Placental pericyte (primary cell): ENCODE measurements around the gene EVA1C. TPM values are rescaled to one million over a fixed set of nuclear protein-coding genes. Genes with fewer than 3 reads are reported as not detected.

Source experiments
- small RNA-seq: library from RNA; depleted of rRNA; stranded (forward); fragments of <200 nt; gene quantifications from one replicate; pipeline ENCODE3, GENCODE V24; 2012; ENCODE audit warnings: low replicate concordance
- total RNA-seq: library from RNA; depleted of rRNA; stranded (reverse); fragments of >200 nt; gene quantifications from 2 replicates; pipeline ENCODE4 v1.2.3, GENCODE V29; 2012

The EVA1C gene, protein sequence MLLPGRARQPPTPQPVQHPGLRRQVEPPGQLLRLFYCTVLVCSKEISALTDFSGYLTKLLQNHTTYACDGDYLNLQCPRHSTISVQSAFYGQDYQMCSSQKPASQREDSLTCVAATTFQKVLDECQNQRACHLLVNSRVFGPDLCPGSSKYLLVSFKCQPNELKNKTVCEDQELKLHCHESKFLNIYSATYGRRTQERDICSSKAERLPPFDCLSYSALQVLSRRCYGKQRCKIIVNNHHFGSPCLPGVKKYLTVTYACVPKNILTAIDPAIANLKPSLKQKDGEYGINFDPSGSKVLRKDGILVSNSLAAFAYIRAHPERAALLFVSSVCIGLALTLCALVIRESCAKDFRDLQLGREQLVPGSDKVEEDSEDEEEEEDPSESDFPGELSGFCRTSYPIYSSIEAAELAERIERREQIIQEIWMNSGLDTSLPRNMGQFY
- total RNA-seq: 7.9 and 11.3 TPM in 2 replicates

DNA sequence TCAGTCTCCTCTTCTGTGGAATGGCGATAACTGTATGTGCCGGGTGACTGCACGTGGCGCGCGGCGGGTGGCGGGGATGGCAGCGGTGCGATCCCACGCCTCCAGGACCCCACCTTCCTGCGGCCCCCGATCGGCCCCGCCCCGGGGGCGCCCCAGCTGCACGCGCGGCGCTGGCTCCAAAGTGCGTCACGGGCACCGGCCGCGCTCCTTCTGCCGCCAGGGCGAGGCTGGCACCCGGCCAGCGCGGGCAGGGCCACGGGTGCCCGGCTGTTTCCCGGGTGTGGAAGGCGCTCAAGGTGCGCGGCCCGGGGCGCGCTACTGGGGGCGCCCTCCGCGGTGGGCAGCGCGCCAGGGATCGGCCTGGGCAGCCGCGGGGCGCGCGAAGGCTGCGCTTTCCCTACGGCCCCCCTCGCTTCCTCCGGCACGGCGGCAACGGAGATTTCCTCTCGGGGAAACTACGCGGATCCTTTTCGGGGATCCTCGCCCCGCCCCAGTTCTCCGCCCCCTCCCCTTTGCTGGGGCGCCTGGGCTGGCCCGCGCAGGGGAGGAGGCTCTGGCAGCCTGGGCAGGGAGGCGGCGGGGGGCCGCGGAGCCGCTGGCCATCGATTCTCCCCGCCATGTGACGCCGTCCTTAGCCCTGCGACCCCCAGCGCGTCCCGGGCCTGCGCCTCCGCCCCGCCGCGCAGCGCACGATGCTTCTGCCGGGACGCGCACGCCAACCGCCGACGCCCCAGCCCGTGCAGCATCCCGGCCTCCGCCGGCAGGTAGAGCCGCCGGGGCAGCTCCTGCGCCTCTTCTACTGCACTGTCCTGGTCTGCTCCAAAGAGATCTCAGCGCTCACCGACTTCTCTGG, at the start of gene EVA1C:
EVA1C (plus strand) TSS at position 545 of the 853 bp plus-strand sequence; CDS start at position 693, 148 bp downstream.

DNA sequence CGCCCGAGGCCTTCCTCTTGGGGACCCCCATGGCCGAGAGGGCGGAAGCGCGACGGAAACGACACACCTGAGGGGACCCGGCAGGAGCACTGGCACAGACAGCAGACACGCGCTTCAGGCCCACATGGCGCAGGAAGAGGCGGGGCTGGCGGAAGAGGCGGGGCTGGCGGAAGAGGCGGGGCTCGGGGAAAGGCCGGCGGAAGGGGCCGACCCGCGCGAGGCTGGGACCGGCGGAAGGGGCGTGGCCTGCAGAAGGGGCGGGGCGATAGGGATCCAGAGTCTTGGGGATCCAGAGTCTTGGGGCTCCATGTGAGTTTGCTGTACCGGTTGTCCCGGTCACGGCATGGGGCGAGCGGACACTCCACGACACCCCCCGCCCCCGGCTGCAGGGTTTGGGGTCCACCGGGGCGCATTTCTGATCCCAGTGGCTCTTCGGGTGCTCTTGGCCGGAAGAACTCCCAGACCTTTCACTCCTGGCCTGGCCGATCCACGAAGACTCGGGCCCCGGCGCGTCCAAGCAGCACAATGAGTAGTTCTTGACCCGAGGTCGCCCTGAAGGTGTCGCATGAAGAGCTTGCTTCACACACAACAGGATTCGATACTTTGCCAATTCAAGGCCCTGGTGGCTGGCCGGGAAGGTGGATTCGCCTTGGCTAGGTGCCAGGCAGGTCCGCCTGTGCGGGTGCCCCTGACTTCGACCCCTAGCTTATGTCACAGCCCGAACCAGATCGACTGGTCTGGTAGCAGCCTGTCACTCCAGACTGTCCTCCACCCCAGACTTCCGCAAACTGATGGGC, 19.4 kb upstream of the EVA1C start, which contains the start of gene URB1:
URB1 (minus strand) TSS at position 133 of the 797 bp plus-strand sequence; CDS start at position 31, 102 bp downstream.

Small RNA genes within 50 kb of the gene (small RNA-seq; reads per million reads assigned to genes)
- not detected for gene RF00438
- gene RNA5SP490: not detected
- 225 reads per million, percentile 99 among the genes with 10 or more reads in this experiment for gene SNORA80A

Other genes with a start within 250 kb of the EVA1C start
- gene MIS18A, start 133.7 kb upstream of the EVA1C start, total RNA-seq: 2.4 and 12.5 TPM in 2 replicates
- gene MRAP, start 113.9 kb upstream of the EVA1C start, total RNA-seq: 0.66 TPM in 1 of 2 replicates, not detected in the other
- 15.1 and 38.7 TPM in 2 replicates for gene URB1, start 19.7 kb upstream of the EVA1C start, total RNA-seq
- not detected in 2 replicates for gene TCP10L, start 172.8 kb downstream of the EVA1C start, total RNA-seq
- 18.2 and 22.8 TPM in 2 replicates for gene CFAP298, start 199.7 kb downstream of the EVA1C start, total RNA-seq